ENCODE measurements around the gene BCHE.

DNA sequence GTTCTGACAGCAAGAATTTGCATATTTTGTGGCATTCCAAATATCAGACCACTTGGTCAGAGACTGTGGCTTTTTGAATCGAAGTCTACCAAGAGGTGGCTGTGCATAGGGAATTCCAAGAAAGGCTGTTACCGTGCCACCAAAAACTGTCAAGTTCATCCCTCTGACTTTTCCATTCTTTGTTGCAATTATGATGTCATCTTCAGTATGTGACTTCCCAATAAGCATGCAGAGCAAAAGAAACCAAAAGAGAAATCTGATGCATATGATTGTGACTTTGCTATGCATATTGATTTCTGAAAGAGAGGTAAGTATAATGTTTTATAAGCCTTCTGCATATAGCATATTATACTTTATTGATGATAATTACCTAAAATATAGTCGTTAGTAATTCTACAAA is 6.5 kb downstream of the BCHE start:
- TF ChIP-seq, protein P1, sequence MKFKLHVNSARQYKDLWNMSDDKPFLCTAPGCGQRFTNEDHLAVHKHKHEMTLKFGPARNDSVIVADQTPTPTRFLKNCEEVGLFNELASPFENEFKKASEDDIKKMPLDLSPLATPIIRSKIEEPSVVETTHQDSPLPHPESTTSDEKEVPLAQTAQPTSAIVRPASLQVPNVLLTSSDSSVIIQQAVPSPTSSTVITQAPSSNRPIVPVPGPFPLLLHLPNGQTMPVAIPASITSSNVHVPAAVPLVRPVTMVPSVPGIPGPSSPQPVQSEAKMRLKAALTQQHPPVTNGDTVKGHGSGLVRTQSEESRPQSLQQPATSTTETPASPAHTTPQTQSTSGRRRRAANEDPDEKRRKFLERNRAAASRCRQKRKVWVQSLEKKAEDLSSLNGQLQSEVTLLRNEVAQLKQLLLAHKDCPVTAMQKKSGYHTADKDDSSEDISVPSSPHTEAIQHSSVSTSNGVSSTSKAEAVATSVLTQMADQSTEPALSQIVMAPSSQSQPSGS (CRISPR knock-in tag; IDR thresholded peaks at IDR 0.05; ENCODE audit: borderline replicate concordance, low read depth): no peak
- no peak for TF ChIP-seq ESRRA (CRISPR knock-in tag; IDR thresholded peaks at IDR 0.05; ENCODE audit: borderline replicate concordance)
- TF ChIP-seq, protein P2, sequence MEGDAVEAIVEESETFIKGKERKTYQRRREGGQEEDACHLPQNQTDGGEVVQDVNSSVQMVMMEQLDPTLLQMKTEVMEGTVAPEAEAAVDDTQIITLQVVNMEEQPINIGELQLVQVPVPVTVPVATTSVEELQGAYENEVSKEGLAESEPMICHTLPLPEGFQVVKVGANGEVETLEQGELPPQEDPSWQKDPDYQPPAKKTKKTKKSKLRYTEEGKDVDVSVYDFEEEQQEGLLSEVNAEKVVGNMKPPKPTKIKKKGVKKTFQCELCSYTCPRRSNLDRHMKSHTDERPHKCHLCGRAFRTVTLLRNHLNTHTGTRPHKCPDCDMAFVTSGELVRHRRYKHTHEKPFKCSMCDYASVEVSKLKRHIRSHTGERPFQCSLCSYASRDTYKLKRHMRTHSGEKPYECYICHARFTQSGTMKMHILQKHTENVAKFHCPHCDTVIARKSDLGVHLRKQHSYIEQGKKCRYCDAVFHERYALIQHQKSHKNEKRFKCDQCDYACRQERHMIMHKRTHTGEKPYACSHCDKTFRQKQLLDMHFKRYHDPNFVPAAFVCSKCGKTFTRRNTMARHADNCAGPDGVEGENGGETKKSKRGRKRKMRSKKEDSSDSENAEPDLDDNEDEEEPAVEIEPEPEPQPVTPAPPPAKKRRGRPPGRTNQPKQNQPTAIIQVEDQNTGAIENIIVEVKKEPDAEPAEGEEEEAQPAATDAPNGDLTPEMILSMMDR (IDR thresholded peaks at IDR 0.05): no peak
- TF ChIP-seq, protein P3, sequence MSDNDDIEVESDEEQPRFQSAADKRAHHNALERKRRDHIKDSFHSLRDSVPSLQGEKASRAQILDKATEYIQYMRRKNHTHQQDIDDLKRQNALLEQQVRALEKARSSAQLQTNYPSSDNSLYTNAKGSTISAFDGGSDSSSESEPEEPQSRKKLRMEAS (CRISPR knock-in tag; IDR thresholded peaks at IDR 0.05): no peak
- no peak for TF ChIP-seq ELF4 (CRISPR knock-in tag; IDR thresholded peaks at IDR 0.05; ENCODE audit: low read depth)
- TF ChIP-seq SP1 (CRISPR knock-in tag; conservative IDR thresholded peaks at IDR 0.05): no peak
- no peak for TF ChIP-seq FOXK1 (CRISPR knock-in tag; IDR thresholded peaks at IDR 0.05)
- no peak for TF ChIP-seq GRHL2 (CRISPR knock-in tag; IDR thresholded peaks at IDR 0.05; ENCODE audit: insufficient replicate concordance, severe bottlenecking)
- TF ChIP-seq, protein P4, sequence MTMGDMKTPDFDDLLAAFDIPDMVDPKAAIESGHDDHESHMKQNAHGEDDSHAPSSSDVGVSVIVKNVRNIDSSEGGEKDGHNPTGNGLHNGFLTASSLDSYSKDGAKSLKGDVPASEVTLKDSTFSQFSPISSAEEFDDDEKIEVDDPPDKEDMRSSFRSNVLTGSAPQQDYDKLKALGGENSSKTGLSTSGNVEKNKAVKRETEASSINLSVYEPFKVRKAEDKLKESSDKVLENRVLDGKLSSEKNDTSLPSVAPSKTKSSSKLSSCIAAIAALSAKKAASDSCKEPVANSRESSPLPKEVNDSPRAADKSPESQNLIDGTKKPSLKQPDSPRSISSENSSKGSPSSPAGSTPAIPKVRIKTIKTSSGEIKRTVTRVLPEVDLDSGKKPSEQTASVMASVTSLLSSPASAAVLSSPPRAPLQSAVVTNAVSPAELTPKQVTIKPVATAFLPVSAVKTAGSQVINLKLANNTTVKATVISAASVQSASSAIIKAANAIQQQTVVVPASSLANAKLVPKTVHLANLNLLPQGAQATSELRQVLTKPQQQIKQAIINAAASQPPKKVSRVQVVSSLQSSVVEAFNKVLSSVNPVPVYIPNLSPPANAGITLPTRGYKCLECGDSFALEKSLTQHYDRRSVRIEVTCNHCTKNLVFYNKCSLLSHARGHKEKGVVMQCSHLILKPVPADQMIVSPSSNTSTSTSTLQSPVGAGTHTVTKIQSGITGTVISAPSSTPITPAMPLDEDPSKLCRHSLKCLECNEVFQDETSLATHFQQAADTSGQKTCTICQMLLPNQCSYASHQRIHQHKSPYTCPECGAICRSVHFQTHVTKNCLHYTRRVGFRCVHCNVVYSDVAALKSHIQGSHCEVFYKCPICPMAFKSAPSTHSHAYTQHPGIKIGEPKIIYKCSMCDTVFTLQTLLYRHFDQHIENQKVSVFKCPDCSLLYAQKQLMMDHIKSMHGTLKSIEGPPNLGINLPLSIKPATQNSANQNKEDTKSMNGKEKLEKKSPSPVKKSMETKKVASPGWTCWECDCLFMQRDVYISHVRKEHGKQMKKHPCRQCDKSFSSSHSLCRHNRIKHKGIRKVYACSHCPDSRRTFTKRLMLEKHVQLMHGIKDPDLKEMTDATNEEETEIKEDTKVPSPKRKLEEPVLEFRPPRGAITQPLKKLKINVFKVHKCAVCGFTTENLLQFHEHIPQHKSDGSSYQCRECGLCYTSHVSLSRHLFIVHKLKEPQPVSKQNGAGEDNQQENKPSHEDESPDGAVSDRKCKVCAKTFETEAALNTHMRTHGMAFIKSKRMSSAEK (CRISPR knock-in tag; IDR thresholded peaks at IDR 0.05; ENCODE audit: borderline replicate concordance): no peak
- TF ChIP-seq TEAD4 (CRISPR knock-in tag; IDR thresholded peaks at IDR 0.05): no peak
- TF ChIP-seq, protein P5, sequence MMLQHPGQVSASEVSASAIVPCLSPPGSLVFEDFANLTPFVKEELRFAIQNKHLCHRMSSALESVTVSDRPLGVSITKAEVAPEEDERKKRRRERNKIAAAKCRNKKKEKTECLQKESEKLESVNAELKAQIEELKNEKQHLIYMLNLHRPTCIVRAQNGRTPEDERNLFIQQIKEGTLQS (CRISPR knock-in tag; conservative IDR thresholded peaks at IDR 0.05): no peak
- no peak for TF ChIP-seq FOXJ3 (CRISPR knock-in tag; IDR thresholded peaks at IDR 0.05; ENCODE audit: borderline replicate concordance)
- TF ChIP-seq, protein P6, sequence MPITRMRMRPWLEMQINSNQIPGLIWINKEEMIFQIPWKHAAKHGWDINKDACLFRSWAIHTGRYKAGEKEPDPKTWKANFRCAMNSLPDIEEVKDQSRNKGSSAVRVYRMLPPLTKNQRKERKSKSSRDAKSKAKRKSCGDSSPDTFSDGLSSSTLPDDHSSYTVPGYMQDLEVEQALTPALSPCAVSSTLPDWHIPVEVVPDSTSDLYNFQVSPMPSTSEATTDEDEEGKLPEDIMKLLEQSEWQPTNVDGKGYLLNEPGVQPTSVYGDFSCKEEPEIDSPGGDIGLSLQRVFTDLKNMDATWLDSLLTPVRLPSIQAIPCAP (CRISPR knock-in tag; IDR thresholded peaks at IDR 0.05): no peak
- no peak for TF ChIP-seq ZNF138 (CRISPR knock-in tag; conservative IDR thresholded peaks at IDR 0.05)
